Measurements from ENCODE around the gene RBM4. TPM values are rescaled to one million over a fixed set of nuclear protein-coding genes. Genes with fewer than 3 reads are reported as not detected.

RBM4 gene
- total and polyA plus RNA-seq, 4 donors = 36.9 to 59.2 (median 46.4) TPM

DNA sequence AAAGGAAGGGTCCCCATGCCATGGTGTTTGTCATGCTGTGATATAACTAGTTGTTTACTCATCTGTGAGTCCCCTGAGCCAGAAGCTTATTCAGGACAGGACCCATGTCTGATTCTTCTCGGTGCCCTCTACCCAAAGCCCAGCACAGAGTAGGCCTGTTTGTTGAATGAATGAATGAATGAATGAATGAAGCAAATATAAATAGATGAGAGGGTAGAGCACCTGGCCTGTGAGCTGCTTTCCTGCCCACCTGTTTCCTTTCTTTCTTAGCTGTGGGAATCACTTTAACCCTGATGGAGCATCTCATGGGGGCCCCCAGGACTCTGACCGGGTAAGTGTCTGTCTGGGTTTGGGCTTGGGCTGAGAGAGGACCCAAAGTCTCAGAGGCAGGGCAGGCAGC is 38.3 kb upstream of the RBM4 start:
- TF ChIP-seq YY1 (IDR thresholded peaks at IDR 0.05) (no peak), FOXA1 (IDR thresholded peaks at IDR 0.05) (no peak), NR2F2 (IDR thresholded peaks at IDR 0.05) (no peak), HNF4G (IDR thresholded peaks at IDR 0.05) (no peak), RAD21 (IDR thresholded peaks at IDR 0.05) (no peak), FOXA2 (IDR thresholded peaks at IDR 0.05) (no peak), GABPA (IDR thresholded peaks at IDR 0.05 in 1 of 2, conservative IDR thresholded peaks at IDR 0.05 in 1 of 2) (no peak), EGR1 (IDR thresholded peaks at IDR 0.05; ENCODE audit: low read depth in 2 of 2) (no peak), HNF4A (conservative IDR thresholded peaks at IDR 0.05) (no peak), TAF1 (conservative IDR thresholded peaks at IDR 0.05) (no peak), RXRA (IDR thresholded peaks at IDR 0.05) (no peak)
- TF ChIP-seq, protein P1, sequence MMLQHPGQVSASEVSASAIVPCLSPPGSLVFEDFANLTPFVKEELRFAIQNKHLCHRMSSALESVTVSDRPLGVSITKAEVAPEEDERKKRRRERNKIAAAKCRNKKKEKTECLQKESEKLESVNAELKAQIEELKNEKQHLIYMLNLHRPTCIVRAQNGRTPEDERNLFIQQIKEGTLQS (IDR thresholded peaks at IDR 0.05) = no peak
- TF ChIP-seq, protein P2, sequence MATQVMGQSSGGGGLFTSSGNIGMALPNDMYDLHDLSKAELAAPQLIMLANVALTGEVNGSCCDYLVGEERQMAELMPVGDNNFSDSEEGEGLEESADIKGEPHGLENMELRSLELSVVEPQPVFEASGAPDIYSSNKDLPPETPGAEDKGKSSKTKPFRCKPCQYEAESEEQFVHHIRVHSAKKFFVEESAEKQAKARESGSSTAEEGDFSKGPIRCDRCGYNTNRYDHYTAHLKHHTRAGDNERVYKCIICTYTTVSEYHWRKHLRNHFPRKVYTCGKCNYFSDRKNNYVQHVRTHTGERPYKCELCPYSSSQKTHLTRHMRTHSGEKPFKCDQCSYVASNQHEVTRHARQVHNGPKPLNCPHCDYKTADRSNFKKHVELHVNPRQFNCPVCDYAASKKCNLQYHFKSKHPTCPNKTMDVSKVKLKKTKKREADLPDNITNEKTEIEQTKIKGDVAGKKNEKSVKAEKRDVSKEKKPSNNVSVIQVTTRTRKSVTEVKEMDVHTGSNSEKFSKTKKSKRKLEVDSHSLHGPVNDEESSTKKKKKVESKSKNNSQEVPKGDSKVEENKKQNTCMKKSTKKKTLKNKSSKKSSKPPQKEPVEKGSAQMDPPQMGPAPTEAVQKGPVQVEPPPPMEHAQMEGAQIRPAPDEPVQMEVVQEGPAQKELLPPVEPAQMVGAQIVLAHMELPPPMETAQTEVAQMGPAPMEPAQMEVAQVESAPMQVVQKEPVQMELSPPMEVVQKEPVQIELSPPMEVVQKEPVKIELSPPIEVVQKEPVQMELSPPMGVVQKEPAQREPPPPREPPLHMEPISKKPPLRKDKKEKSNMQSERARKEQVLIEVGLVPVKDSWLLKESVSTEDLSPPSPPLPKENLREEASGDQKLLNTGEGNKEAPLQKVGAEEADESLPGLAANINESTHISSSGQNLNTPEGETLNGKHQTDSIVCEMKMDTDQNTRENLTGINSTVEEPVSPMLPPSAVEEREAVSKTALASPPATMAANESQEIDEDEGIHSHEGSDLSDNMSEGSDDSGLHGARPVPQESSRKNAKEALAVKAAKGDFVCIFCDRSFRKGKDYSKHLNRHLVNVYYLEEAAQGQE (IDR thresholded peaks at IDR 0.05) = no peak
- TF ChIP-seq, protein P3, sequence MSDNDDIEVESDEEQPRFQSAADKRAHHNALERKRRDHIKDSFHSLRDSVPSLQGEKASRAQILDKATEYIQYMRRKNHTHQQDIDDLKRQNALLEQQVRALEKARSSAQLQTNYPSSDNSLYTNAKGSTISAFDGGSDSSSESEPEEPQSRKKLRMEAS (IDR thresholded peaks at IDR 0.05) = no peak
- Histone ChIP-seq H3K27ac (ENCODE audit: low read depth in 1 of 2, low read length in 2 of 2) (peak overlapping the region; percentile 75 to 88), H3K36me3 (ENCODE audit: control insufficient read depth in 4 of 4, insufficient read depth in 3 of 4, low read depth in 1 of 4, low read length in 3 of 4) (peaks cover 0 to 5% (median 2%) of the 10 kb centered on the region in 4 donors), H3K4me1 (ENCODE audit: control insufficient read depth in 4 of 4, insufficient read depth in 4 of 4, low read length in 3 of 4) (peaks cover 17 to 59% (median 44%) of the 10 kb centered on the region in 4 donors), H3K4me3 (ENCODE audit: low read depth in 1 of 3, low read length in 3 of 3) (no peak overlapping the region), H3K9ac (ENCODE audit: low read depth in 1 of 2, low read length in 2 of 2) (no peak overlapping the region), H3K27me3 (ENCODE audit: control insufficient read depth in 4 of 4, insufficient read depth in 4 of 4, low read length in 3 of 4) (no peaks in the 10 kb centered on the region), H3K9me3 (ENCODE audit: control insufficient read depth in 4 of 4, low read length in 3 of 4) (no peaks in the 10 kb centered on the region)
- 83% methylated on average over 2 of the region's 2 CpGs for WGBS
- no peak for DNase-seq (ENCODE audit: low spot score)

DNA sequence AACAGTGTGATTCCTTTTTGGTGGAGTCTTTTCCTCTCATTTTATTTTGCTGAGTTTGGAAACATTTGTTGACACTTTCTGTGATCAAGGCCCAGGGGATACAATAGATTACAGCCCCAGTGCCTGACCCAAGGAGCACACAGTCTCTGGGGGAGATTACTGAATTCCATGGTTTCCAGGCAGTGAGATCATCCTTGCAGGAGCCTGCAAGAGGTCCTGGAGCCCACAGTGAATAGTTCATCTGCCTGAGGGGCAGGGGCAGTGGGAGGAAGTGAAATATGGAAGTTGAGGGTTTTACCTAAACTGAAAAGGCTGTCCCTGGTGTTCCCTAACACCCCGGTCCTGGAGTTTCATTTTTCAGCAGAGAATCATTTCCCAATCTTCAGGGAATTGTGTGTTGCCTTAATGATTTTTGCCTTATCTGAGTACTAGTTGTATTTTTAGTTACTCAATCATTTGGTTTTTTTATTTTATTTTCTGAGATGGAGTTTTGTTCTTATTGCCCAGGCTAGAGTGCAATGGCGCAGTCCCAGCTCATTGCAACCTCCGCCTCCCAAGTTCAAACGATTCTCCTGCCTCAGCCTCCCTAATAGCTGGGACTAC is 37.8 kb upstream of the RBM4 start:
- Histone ChIP-seq H3K9me3 (ENCODE audit: control insufficient read depth in 4 of 4, low read length in 3 of 4) (no peaks in the 10 kb centered on the region), H3K4me3 (ENCODE audit: low read depth in 1 of 3, low read length in 3 of 3) (no peak overlapping the region), H3K27ac (ENCODE audit: low read depth in 1 of 2, low read length in 2 of 2) (peak overlapping the region; percentile 75 to 88), H3K4me1 (ENCODE audit: control insufficient read depth in 4 of 4, insufficient read depth in 4 of 4, low read length in 3 of 4) (peaks cover 20 to 59% (median 45%) of the 10 kb centered on the region in 4 donors), H3K36me3 (ENCODE audit: control insufficient read depth in 4 of 4, insufficient read depth in 3 of 4, low read depth in 1 of 4, low read length in 3 of 4) (peaks cover 3 to 10% (median 6%) of the 10 kb centered on the region in 4 donors), H3K27me3 (ENCODE audit: control insufficient read depth in 4 of 4, insufficient read depth in 4 of 4, low read length in 3 of 4) (no peaks in the 10 kb centered on the region), H3K9ac (ENCODE audit: low read depth in 1 of 2, low read length in 2 of 2) (no peak overlapping the region)
- WGBS = 36% methylated on average over 4 of the region's 4 CpGs
- DNase-seq (ENCODE audit: low spot score) = no peak
- no peak for TF ChIP-seq FOXA1 (IDR thresholded peaks at IDR 0.05)
- peak; percentile 49 to 54 for TF ChIP-seq HNF4A (conservative IDR thresholded peaks at IDR 0.05)
- TF ChIP-seq RAD21 (IDR thresholded peaks at IDR 0.05) = peak in 1 of 2 donors; percentile 3
- TF ChIP-seq, protein P1 (IDR thresholded peaks at IDR 0.05) = no peak
- TF ChIP-seq, protein P3 (IDR thresholded peaks at IDR 0.05) = peak; percentile 33
- TF ChIP-seq HNF4G (IDR thresholded peaks at IDR 0.05) = no peak
- TF ChIP-seq RXRA (IDR thresholded peaks at IDR 0.05) = peak; percentile 32 to 61
- TF ChIP-seq, protein P4, sequence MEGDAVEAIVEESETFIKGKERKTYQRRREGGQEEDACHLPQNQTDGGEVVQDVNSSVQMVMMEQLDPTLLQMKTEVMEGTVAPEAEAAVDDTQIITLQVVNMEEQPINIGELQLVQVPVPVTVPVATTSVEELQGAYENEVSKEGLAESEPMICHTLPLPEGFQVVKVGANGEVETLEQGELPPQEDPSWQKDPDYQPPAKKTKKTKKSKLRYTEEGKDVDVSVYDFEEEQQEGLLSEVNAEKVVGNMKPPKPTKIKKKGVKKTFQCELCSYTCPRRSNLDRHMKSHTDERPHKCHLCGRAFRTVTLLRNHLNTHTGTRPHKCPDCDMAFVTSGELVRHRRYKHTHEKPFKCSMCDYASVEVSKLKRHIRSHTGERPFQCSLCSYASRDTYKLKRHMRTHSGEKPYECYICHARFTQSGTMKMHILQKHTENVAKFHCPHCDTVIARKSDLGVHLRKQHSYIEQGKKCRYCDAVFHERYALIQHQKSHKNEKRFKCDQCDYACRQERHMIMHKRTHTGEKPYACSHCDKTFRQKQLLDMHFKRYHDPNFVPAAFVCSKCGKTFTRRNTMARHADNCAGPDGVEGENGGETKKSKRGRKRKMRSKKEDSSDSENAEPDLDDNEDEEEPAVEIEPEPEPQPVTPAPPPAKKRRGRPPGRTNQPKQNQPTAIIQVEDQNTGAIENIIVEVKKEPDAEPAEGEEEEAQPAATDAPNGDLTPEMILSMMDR (IDR thresholded peaks at IDR 0.05; ENCODE audit: low read depth, low read length, missing input control) = no peak
- peak in 1 of 2 donors; percentile 44 for TF ChIP-seq JUND (IDR thresholded peaks at IDR 0.05)
- TF ChIP-seq, protein P2 (IDR thresholded peaks at IDR 0.05) = no peak
- TF ChIP-seq, protein P5, sequence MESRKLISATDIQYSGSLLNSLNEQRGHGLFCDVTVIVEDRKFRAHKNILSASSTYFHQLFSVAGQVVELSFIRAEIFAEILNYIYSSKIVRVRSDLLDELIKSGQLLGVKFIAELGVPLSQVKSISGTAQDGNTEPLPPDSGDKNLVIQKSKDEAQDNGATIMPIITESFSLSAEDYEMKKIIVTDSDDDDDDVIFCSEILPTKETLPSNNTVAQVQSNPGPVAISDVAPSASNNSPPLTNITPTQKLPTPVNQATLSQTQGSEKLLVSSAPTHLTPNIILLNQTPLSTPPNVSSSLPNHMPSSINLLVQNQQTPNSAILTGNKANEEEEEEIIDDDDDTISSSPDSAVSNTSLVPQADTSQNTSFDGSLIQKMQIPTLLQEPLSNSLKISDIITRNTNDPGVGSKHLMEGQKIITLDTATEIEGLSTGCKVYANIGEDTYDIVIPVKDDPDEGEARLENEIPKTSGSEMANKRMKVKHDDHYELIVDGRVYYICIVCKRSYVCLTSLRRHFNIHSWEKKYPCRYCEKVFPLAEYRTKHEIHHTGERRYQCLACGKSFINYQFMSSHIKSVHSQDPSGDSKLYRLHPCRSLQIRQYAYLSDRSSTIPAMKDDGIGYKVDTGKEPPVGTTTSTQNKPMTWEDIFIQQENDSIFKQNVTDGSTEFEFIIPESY (IDR thresholded peaks at IDR 0.05) = no peak
- peak; percentile 45 for TF ChIP-seq SP1 (IDR thresholded peaks at IDR 0.05)
- no peak for TF ChIP-seq TAF1 (conservative IDR thresholded peaks at IDR 0.05)
- no peak for TF ChIP-seq EGR1 (IDR thresholded peaks at IDR 0.05; ENCODE audit: low read depth in 2 of 2)
- no peak for TF ChIP-seq GABPA (IDR thresholded peaks at IDR 0.05 in 1 of 2, conservative IDR thresholded peaks at IDR 0.05 in 1 of 2)
- TF ChIP-seq YY1 (IDR thresholded peaks at IDR 0.05) = no peak

All from liver (tissue), 9 donors.